Measurements from ENCODE around the gene BMP6. TPM values are rescaled to one million over a fixed set of nuclear protein-coding genes. Genes with fewer than 3 reads are reported as not detected.

The BMP6 gene
- total RNA-seq, 1 experiment from 2014 or later: not detected

GRCh38 chr6:7737106-7737505 is 11.2 kb downstream of the BMP6 start:
- Histone ChIP-seq H2AFZ (no peak overlapping the region), H3K4me1 (replicated peaks; ENCODE audit: insufficient read depth) (peaks cover 6% of the 10 kb centered on the region), H3K9me3 (ENCODE audit: insufficient read depth, low read depth) (no peaks in the 10 kb centered on the region), H3K4me3 (no peak overlapping the region), H3K79me2 (ENCODE audit: low read depth) (no peaks in the 10 kb centered on the region), H3K9me2 (ENCODE audit: insufficient read depth) (no peaks in the 10 kb centered on the region), H3F3A (ENCODE audit: insufficient read depth, low read depth) (no peaks in the 10 kb centered on the region), H4K20me1 (ENCODE audit: insufficient read depth) (no peaks in the 10 kb centered on the region), H3K27ac (no peak overlapping the region), H3K36me3 (ENCODE audit: low read depth) (no peaks in the 10 kb centered on the region), H3K4me2 (no peak overlapping the region), H3K27me3 (ENCODE audit: insufficient read depth, low read depth) (no peaks in the 10 kb centered on the region)
- ChIA-PET CTCF (no interaction called here), POLR2A (ENCODE audit: unreplicated experiment) (no interaction called here)
- no TSS peak for BruUV-seq (replicated peaks)
- no peak for DNase-seq
- intact Hi-C loops (cut with micrococcal nuclease; ENCODE audit: unreplicated experiment): no loop called here
- no peak for TF ChIP-seq EZH2 (IDR thresholded peaks at IDR 0.05; ENCODE audit: low read depth)
- no peak for TF ChIP-seq CTCF (conservative IDR thresholded peaks at IDR 0.05)

GRCh38 chr6:7737867-7738266 is 12.0 kb downstream of the BMP6 start:
- Histone ChIP-seq H3K4me3 (no peak overlapping the region), H2AFZ (no peak overlapping the region), H3F3A (ENCODE audit: insufficient read depth, low read depth) (no peaks in the 10 kb centered on the region), H3K27ac (no peak overlapping the region), H3K4me2 (no peak overlapping the region), H3K4me1 (replicated peaks; ENCODE audit: insufficient read depth) (no peaks in the 10 kb centered on the region), H3K27me3 (ENCODE audit: insufficient read depth, low read depth) (no peaks in the 10 kb centered on the region), H3K79me2 (ENCODE audit: low read depth) (no peaks in the 10 kb centered on the region), H3K36me3 (ENCODE audit: low read depth) (no peaks in the 10 kb centered on the region), H3K9me2 (ENCODE audit: insufficient read depth) (no peaks in the 10 kb centered on the region), H3K9me3 (ENCODE audit: insufficient read depth, low read depth) (no peaks in the 10 kb centered on the region), H4K20me1 (ENCODE audit: insufficient read depth) (no peaks in the 10 kb centered on the region)
- no peak for DNase-seq
- TF ChIP-seq EZH2 (IDR thresholded peaks at IDR 0.05; ENCODE audit: low read depth): no peak
- TF ChIP-seq CTCF (conservative IDR thresholded peaks at IDR 0.05): no peak
- CTCF ChIA-PET: no interaction called here
- intact Hi-C loops (cut with micrococcal nuclease; ENCODE audit: unreplicated experiment): no loop called here
- BruUV-seq (replicated peaks): no TSS peak
- POLR2A ChIA-PET (ENCODE audit: unreplicated experiment): no interaction called here

GRCh38 chr6:7742223-7742785 is 16.4 kb downstream of the BMP6 start:
- CTCF ChIA-PET: no interaction called here
- no peak overlapping the region for H2AFZ ChIP-seq
- BruUV-seq (replicated peaks): no TSS peak
- H3K36me3 ChIP-seq (ENCODE audit: low read depth): no peaks in the 10 kb centered on the region
- no peaks in the 10 kb centered on the region for H3K9me3 ChIP-seq (ENCODE audit: insufficient read depth, low read depth)
- H3K4me3 ChIP-seq: no peak overlapping the region
- no peaks in the 10 kb centered on the region for H3K27me3 ChIP-seq (ENCODE audit: insufficient read depth, low read depth)
- no peaks in the 10 kb centered on the region for H3K4me1 ChIP-seq (replicated peaks; ENCODE audit: insufficient read depth)
- POLR2A ChIA-PET (ENCODE audit: unreplicated experiment): no interaction called here
- no peaks in the 10 kb centered on the region for H4K20me1 ChIP-seq (ENCODE audit: insufficient read depth)
- H3K27ac ChIP-seq: no peak overlapping the region
- H3K9me2 ChIP-seq (ENCODE audit: insufficient read depth): no peaks in the 10 kb centered on the region
- no peaks in the 10 kb centered on the region for H3F3A ChIP-seq (ENCODE audit: insufficient read depth, low read depth)
- H3K79me2 ChIP-seq (ENCODE audit: low read depth): no peaks in the 10 kb centered on the region
- no peak overlapping the region for H3K4me2 ChIP-seq
- no peak for DNase-seq
- TF ChIP-seq CTCF (conservative IDR thresholded peaks at IDR 0.05) (no peak), EZH2 (IDR thresholded peaks at IDR 0.05; ENCODE audit: low read depth) (no peak)
- intact Hi-C loops (cut with micrococcal nuclease; ENCODE audit: unreplicated experiment): no loop called here
